A549 (cell line): ENCODE results near the gene STARD13.

Source experiments
- POLR2A ChIP-seq: IDR thresholded peaks from 2 replicates; pipeline ENCODE4 v1.6.1; 2012; ENCODE audit warnings: mild to moderate bottlenecking, low read length
- ZFP36 ChIP-seq: fragments of 450-650 bp; IDR thresholded peaks from 2 replicates; pipeline ENCODE4 v1.6.1; 2014; ENCODE audit warnings: borderline replicate concordance; ENCODE audit not compliant: partially characterized antibody
- TF ChIP-seq, protein P1 (sequence below): fragments of >200 bp; sonication (Bioruptor Twin); formaldehyde crosslinking; IDR thresholded peaks from 3 replicates; pipeline ENCODE4 v1.5.1; 2016

DNA sequence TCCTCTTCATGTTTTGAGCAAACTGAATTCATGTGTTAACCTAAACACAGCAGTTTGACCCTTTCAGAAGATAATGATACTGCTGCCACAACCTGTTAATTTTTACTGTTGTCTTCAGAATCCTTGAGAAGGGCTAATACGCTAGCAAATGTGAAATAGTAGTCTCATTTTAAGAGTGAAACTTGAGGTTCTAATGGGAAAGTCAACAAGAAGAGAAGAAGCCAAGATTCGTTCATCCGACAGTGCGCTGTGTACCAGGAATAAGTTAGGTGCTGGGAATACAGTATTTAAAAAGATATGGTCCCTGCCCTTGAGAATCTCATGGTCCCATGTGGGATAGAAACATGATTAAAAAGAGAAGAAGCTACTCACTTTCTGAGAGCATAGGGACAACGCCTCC lies 134.9 kb downstream of the STARD13 start:
- no peak for TF ChIP-seq POLR2A
- TF ChIP-seq, protein P1, sequence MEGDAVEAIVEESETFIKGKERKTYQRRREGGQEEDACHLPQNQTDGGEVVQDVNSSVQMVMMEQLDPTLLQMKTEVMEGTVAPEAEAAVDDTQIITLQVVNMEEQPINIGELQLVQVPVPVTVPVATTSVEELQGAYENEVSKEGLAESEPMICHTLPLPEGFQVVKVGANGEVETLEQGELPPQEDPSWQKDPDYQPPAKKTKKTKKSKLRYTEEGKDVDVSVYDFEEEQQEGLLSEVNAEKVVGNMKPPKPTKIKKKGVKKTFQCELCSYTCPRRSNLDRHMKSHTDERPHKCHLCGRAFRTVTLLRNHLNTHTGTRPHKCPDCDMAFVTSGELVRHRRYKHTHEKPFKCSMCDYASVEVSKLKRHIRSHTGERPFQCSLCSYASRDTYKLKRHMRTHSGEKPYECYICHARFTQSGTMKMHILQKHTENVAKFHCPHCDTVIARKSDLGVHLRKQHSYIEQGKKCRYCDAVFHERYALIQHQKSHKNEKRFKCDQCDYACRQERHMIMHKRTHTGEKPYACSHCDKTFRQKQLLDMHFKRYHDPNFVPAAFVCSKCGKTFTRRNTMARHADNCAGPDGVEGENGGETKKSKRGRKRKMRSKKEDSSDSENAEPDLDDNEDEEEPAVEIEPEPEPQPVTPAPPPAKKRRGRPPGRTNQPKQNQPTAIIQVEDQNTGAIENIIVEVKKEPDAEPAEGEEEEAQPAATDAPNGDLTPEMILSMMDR, result no peak
- TF ChIP-seq ZFP36, result no peak
